Measurements from ENCODE around the gene ILKAP.

DNA sequence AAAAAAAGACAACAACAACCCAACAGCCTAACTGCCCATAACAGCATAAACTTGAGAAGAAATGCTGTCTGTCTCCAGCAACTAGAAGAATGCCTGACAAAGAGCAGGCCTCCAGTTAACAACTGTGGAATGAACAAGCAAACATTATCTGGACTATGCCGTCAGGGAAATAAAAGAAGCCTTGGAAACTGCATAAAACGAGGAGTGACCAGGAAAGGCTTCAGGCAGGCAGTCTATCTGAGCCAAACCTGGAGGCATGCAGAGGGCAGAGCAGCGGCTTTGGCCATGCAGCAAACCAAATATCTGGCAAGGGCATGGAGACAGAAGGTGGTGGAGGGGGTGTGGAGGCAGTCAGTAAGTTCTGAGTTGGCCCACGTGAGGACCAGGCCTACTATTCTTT lies 25.2 kb upstream of the ILKAP start:
- TF ChIP-seq, protein P1, sequence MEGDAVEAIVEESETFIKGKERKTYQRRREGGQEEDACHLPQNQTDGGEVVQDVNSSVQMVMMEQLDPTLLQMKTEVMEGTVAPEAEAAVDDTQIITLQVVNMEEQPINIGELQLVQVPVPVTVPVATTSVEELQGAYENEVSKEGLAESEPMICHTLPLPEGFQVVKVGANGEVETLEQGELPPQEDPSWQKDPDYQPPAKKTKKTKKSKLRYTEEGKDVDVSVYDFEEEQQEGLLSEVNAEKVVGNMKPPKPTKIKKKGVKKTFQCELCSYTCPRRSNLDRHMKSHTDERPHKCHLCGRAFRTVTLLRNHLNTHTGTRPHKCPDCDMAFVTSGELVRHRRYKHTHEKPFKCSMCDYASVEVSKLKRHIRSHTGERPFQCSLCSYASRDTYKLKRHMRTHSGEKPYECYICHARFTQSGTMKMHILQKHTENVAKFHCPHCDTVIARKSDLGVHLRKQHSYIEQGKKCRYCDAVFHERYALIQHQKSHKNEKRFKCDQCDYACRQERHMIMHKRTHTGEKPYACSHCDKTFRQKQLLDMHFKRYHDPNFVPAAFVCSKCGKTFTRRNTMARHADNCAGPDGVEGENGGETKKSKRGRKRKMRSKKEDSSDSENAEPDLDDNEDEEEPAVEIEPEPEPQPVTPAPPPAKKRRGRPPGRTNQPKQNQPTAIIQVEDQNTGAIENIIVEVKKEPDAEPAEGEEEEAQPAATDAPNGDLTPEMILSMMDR (IDR thresholded peaks at IDR 0.05; ENCODE audit: low read length), result no peak
- no peak for TF ChIP-seq EZH2 (optimal IDR thresholded peaks at IDR 0.05; ENCODE audit: low read depth, low read length)

Data from MM.1S (cell line).